ENCODE results near the gene ZNF385B. TPM values are rescaled to one million over a fixed set of nuclear protein-coding genes. Genes with fewer than 3 reads are reported as not detected.

Gene ZNF385B
- total RNA-seq, 1 experiment from 2014 or later: 0.77 TPM

- Histone ChIP-seq H3K4me3 (ENCODE audit: low read depth, low read length) (no peak overlapping the region), H3K9me3 (0 out of 2 replicates have a peak, but pooled peaks cover 4% of the 10 kb centered on the region), H3K4me1 (no peaks in the 10 kb centered on the region), H3K36me3 (ENCODE audit: control insufficient read depth, insufficient read depth, low read length) (no peaks in the 10 kb centered on the region), H3K27me3 (replicated peaks; ENCODE audit: control insufficient read depth, insufficient read depth, low read length) (no peaks in the 10 kb centered on the region)
- Mint-ChIP-seq H3K36me3 (ENCODE audit: insufficient read depth, unreplicated experiment) (no peaks in the 10 kb centered on the region), H3K4me1 (ENCODE audit: low read depth, unreplicated experiment) (no peaks in the 10 kb centered on the region), H3K27ac (ENCODE audit: unreplicated experiment) (no peak overlapping the region), H3K27me3 (ENCODE audit: insufficient read depth, unreplicated experiment) (no peaks in the 10 kb centered on the region), H3K9me3 (ENCODE audit: unreplicated experiment) (peaks cover 11% of the 10 kb centered on the region), H3K4me3 (ENCODE audit: unreplicated experiment) (no peak overlapping the region)
- no TSS peak for BruUV-seq (replicated peaks)
- TF ChIP-seq CTCF (IDR thresholded peaks at IDR 0.05; ENCODE audit: insufficient read depth in 1 of 2, low read depth in 1 of 2, low read length in 1 of 2, severe bottlenecking in 1 of 2, unreplicated experiment in 1 of 2): no peak
- ChIA-PET CTCF (no interaction called here), POLR2A (no interaction called here)
- intact Hi-C loops (cut with micrococcal nuclease; ENCODE audit: unreplicated experiment): no loop called here
- DNase-seq: no peak
Observed at GRCh38 chr2:179622635-179623300, 238.6 kb downstream of the ZNF385B start.

- no peaks in the 10 kb centered on the region for H3K4me1 Mint-ChIP-seq (ENCODE audit: low read depth, unreplicated experiment)
- ChIA-PET CTCF (no interaction called here), POLR2A (no interaction called here)
- H3K9me3 Mint-ChIP-seq (ENCODE audit: unreplicated experiment): peaks cover 11% of the 10 kb centered on the region
- H3K4me3 ChIP-seq (ENCODE audit: low read depth, low read length): no peak overlapping the region
- H3K4me3 Mint-ChIP-seq (ENCODE audit: unreplicated experiment): no peak overlapping the region
- H3K4me1 ChIP-seq: no peaks in the 10 kb centered on the region
- H3K36me3 Mint-ChIP-seq (ENCODE audit: insufficient read depth, unreplicated experiment): no peaks in the 10 kb centered on the region
- H3K27me3 ChIP-seq (replicated peaks; ENCODE audit: control insufficient read depth, insufficient read depth, low read length): no peaks in the 10 kb centered on the region
- no peaks in the 10 kb centered on the region for H3K27me3 Mint-ChIP-seq (ENCODE audit: insufficient read depth, unreplicated experiment)
- H3K9me3 ChIP-seq: 0 out of 2 replicates have a peak, but pooled peaks cover 4% of the 10 kb centered on the region
- H3K27ac Mint-ChIP-seq (ENCODE audit: unreplicated experiment): no peak overlapping the region
- no peak for TF ChIP-seq CTCF (IDR thresholded peaks at IDR 0.05; ENCODE audit: insufficient read depth in 1 of 2, low read depth in 1 of 2, low read length in 1 of 2, severe bottlenecking in 1 of 2, unreplicated experiment in 1 of 2)
- DNase-seq: no peak
- no peaks in the 10 kb centered on the region for H3K36me3 ChIP-seq (ENCODE audit: control insufficient read depth, insufficient read depth, low read length)
- intact Hi-C loops (cut with micrococcal nuclease; ENCODE audit: unreplicated experiment): no loop called here
- BruUV-seq (replicated peaks): no TSS peak
Observed at GRCh38 chr2:179622112-179622511, 239.3 kb downstream of the ZNF385B start.

GRCh38 chr2:179619947-179620467, 241.4 kb downstream of the ZNF385B start:
- ChIA-PET CTCF (no interaction called here), POLR2A (no interaction called here)
- Histone ChIP-seq H3K4me3 (ENCODE audit: low read depth, low read length) (no peak overlapping the region), H3K4me1 (no peaks in the 10 kb centered on the region), H3K27me3 (replicated peaks; ENCODE audit: control insufficient read depth, insufficient read depth, low read length) (no peaks in the 10 kb centered on the region), H3K9me3 (0 out of 2 replicates have a peak, but pooled peaks cover 4% of the 10 kb centered on the region), H3K36me3 (ENCODE audit: control insufficient read depth, insufficient read depth, low read length) (no peaks in the 10 kb centered on the region)
- Mint-ChIP-seq H3K27me3 (ENCODE audit: insufficient read depth, unreplicated experiment) (no peaks in the 10 kb centered on the region), H3K9me3 (ENCODE audit: unreplicated experiment) (peaks cover 11% of the 10 kb centered on the region), H3K36me3 (ENCODE audit: insufficient read depth, unreplicated experiment) (no peaks in the 10 kb centered on the region), H3K4me3 (ENCODE audit: unreplicated experiment) (no peak overlapping the region), H3K4me1 (ENCODE audit: low read depth, unreplicated experiment) (no peaks in the 10 kb centered on the region), H3K27ac (ENCODE audit: unreplicated experiment) (no peak overlapping the region)
- DNase-seq: no peak
- intact Hi-C loops (cut with micrococcal nuclease; ENCODE audit: unreplicated experiment): no loop called here
- no TSS peak for BruUV-seq (replicated peaks)
- no peak for TF ChIP-seq CTCF (IDR thresholded peaks at IDR 0.05; ENCODE audit: insufficient read depth in 1 of 2, low read depth in 1 of 2, low read length in 1 of 2, severe bottlenecking in 1 of 2, unreplicated experiment in 1 of 2)

Data from Caco-2 (cell line).